Measurements from ENCODE around the gene SLC24A3.

The SLC24A3 gene

DNA sequence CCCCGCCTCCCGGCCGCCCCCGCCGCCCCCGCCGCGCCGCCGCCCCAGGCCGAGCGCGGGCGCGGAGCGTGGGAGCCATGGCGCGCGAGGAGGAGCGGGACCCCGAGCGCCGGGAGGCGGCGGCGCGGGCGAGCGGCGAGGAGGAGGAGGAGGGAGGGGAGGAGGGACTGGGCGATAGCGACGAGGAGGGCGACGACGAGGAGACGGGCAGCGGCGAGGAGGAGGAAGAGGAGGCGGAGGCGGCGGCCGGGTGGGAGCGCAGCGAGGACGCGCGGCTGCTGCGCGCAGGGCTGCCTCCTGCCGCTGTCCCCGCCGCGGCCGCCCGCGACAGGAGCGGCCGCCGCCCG is at the start of gene SLC24A3:
Gene SLC24A3, plus strand, starts transcription at position 174 of the 347 bp plus-strand sequence.
- no peak for DNase-seq (ENCODE audit: low read depth)

- DNase-seq (ENCODE audit: low read depth) = no peak
Measured at GRCh38 chr20:19170148-19170547, 42.3 kb upstream of the SLC24A3 start.

DNA sequence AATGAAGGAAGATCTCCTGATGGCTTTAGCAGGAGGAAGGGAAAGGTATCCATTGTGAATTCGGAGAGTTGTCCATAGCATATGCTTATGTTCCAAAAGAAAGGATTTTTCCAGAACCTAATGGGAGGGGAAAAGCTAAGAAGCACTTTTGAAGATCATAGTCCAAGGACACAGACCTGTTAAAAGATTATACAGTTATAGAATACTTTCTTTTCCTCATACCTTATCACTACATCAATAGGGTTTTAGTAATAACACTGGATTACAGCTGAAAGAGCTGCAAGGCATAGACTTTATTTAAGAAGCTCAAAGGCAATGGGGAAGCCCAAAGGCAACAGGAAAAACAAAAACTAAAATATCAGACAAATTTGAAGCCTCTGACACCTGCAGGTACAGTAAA is 39.8 kb upstream of the SLC24A3 start:
- DNase-seq (ENCODE audit: low read depth) = no peak

GRCh38 chr20:19176470-19177052 is 35.9 kb upstream of the SLC24A3 start:
- no peak for DNase-seq (ENCODE audit: low read depth)

- no peak for DNase-seq (ENCODE audit: low read depth)
Measured at GRCh38 chr20:19181552-19181951, 30.9 kb upstream of the SLC24A3 start.

DNA sequence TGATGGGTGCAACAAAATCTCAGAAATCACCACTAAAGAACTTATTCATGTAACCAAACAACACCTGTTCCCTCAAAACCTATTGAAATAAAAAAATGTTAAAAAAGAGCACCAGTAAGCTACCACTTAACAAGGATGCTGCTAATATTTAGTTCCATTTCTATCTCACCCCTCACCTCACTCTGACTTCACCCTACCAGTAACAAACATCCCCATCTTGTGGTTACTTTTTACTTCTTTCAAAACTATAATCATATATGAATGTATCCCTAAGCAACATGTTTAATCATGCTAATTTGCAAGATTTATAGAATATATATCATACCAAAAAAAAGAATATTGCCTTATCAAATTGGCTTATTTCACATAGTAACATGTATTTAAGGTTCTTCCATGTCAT is 27.4 kb upstream of the SLC24A3 start:
- DNase-seq (ENCODE audit: low read depth) = no peak

DNA sequence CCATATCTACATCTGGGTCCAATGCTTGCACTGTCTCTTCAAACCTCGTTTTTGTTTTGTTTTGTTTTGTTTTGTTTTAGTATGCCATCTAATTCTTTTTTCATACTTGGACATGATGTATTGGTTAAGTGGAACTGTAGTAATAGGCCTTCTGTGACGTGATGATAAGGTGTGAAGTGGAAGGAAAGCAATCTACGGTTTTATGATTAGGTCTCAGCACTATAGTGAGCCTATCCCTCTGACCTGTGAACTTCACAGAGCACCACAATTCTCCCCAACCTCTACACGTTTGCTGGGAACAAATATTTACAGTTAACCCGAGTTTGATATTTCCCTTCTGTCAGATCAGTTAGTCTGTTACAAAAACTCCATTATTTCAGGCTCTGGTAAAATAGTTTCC is 19.1 kb upstream of the SLC24A3 start:
- DNase-seq (ENCODE audit: low read depth) = no peak

- peak; percentile 65 for DNase-seq (ENCODE audit: low read depth)
Measured at GRCh38 chr20:19205981-19206396, 6.5 kb upstream of the SLC24A3 start.

DNA sequence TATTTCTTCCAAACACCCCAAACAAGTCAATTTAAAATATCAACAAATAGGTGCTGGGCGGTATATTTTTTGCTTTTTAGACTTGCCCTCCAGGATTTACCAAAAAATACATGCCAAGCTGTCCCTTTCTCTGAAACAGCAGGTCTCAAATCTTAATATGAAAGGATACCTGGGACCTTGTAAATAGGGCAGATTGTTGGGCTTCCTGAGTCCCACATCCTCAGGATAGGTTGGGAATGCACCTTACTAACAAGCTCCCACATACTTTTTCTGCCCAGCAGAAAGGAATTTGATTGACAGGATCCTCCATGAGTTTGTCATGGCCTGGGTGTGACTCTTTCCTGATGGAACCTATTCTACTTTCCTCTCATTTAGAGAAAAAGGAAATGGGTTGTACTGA is 4.9 kb upstream of the SLC24A3 start:
- DNase-seq (ENCODE audit: low read depth) = no peak

- DNase-seq (ENCODE audit: low read depth) = no peak
Measured at GRCh38 chr20:19210391-19211155, 1.9 kb upstream of the SLC24A3 start.

DNA sequence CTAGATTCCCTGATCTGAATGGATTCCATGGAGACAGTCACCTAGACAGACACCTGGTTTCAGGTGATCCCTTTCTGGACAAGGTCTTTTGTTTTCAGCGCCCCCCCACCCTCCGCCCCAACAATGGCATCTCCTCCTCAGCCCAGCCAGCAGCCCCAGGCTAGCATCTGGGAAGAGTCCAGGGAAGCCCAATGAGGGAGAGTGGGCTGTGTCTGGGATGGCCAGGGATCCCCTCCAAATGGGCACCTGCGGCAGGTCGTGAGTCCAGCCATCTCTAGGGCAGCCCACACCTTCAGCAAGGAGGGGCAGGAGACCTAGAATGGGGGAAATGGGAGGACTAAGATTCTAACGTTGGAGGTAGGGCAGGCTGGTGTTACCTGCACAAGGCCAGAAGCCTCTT is 1.2 kb upstream of the SLC24A3 start:
- no peak for DNase-seq (ENCODE audit: low read depth)

GRCh38 chr20:19211661-19212468 is 577 bp upstream of the SLC24A3 start:
- no peak for DNase-seq (ENCODE audit: low read depth)

DNA sequence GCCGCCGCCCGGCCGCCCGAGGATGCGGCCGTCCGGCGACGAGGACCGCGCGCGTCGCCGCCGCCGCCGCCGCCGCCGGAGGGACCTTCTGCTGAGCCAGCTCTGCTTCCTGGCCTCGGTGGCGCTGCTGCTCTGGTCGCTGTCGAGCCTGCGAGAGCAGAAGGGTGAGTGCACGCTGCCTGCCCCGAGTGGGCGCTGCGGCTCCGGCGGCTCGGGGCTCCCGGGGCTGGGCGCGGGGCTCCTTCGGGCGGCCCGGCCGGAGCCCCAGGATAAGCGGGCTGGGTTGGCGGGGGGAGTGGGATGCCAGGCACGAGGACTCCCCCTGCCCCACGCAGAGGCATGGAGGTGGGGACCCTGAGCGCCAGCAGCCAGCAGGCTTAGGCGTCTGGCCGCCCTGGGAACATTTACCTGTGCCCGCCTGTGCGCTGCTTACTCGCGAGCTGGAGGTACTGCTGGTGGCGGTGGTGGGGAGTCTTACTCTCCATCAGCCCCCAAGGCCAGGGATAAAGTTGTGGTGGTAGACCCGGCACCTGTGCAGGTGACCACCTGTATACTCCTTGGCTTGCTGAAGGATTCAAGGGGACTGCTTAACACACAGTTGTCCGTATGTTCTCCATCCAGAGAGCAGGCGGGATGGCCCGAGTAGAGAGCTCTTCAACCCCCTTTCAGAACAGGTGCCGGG is 520 bp downstream of the SLC24A3 start:
- no peak for DNase-seq (ENCODE audit: low read depth)

- no peak for DNase-seq (ENCODE audit: low read depth)
Measured at GRCh38 chr20:19213946-19214490, 1.6 kb downstream of the SLC24A3 start.

DNA sequence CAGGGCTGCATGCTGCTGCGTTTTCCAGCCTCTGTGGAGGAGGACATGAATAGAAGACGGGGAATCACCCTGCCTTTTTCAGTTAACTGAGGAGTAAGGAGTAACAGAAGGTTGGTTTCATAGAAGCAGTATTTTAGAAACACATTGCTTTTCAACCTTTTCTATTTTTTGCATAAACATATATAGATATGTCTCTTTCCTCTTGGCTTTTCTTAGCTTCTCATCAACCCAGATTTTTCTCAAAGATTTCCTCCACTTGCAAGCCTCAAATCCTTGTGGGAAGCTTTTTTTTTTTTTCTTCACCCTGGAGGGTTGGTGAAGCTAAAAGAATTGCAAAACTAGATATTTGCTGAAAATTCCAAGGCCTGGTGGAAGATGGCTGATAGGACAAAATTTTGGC is 6.0 kb downstream of the SLC24A3 start:
- no peak for DNase-seq (ENCODE audit: low read depth)

- DNase-seq (ENCODE audit: low read depth) = no peak
Measured at GRCh38 chr20:19222520-19223040, 10.1 kb downstream of the SLC24A3 start.

DNA sequence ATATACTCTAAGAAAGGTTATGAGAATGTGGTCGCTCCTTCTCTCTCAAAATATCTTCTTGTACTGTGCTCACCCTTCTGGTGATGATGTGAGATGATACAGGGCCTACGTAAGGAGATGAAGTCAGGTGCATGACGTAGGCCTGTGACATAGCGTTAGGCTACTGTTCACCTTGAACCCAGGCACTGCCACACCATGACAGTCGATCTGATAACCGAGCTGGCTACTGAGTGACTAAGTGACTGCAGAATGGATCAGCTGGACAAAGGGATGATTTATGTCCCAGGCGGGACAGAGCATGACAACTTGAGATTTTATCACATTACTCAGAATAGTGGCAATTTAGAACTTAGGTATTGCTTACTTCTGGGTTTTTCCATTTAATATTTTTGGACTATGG is 11.2 kb downstream of the SLC24A3 start:
- no peak for DNase-seq (ENCODE audit: low read depth)

DNA sequence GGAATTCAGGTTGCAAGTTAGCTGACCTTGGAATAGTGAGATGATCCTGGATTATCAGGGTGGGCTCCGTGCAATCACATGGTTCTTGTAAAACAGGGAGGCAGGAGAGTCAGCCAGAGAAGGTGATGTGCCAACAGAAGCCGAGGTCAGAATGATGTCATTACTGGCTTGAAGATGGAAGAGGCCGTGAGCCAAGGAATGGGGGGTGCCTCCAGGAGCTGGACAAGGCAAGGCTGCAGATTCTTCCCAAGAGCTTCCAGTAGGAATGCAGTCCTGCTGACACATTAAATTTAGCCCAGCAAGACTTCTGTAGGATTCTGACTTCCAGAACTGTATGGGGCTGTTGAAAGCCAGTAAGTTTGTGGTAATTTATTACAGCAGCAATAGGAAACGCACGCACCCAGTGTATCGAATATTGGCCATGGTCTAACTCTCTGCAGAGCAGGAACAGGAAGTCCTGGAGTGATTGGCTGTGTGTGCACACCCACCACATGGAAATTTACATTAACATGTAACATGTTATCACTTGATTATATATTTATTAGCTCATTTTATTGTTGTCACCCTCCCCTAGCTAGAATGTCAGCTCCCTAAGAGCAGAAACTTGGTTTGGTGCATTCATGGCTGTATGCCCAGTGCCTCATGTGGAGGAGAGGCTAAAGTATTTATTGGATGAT is 19.1 kb downstream of the SLC24A3 start:
- no peak for DNase-seq (ENCODE audit: low read depth)

GRCh38 chr20:19232997-19233794 is 20.8 kb downstream of the SLC24A3 start:
- no peak for DNase-seq (ENCODE audit: low read depth)

DNA sequence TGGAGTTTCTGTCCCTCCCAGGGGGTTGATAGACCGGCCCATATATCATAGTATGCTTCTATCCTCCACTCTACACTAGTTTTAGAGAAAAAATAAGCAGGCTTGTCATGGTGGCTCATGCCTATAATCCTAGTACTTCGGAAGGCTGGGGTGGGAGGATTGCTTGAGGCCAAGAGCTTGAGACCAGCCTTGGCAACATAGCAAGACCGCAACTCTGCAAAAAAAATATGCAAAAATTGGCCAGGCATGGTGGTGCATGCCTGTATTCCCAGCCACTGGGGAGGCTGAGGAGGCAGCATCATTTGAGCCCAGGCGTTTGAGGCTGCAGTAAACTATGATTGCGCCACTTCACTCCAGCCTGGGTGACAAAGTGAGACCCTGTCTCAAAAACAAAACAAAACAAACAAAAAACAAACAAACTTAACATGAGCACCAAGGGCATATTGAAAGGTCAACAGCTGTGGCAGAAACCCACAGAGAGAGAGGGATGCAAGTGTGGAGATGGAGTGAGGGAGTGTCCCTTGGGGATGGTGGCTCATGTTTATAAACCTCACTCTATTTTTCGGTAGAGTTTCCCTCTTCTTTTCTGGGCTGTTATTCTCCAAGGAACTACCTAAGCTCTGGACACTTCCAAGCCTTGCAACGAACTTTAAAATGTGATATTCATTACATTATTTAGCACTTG is 24.1 kb downstream of the SLC24A3 start:
- no peak for DNase-seq (ENCODE audit: low read depth)
